Esophagus squamous epithelium (tissue), 4 donors: ENCODE measurements around the gene ORAI3.

Source experiments
- CTCF ChIP-seq, 6 experiments: fragments of 450-650 bp in 4 of 6; fragments of 200-600 bp in 2 of 6; sonication (generic) in 2 of 6; IDR thresholded peaks; one replicate each; pipeline ENCODE4 v1.5.1; 2016 to 2019; ENCODE audit warnings: antibody characterized with exemption in 6 of 6, mild to moderate bottlenecking in 4 of 6, moderate library complexity in 4 of 6
- POLR2A ChIP-seq, 4 donors: fragments of 450-650 bp; IDR thresholded peaks; one replicate each; pipeline ENCODE4 v1.6.1; 2017; ENCODE audit warnings: antibody characterized with exemption in 4 of 4, mild to moderate bottlenecking in 4 of 4, moderate library complexity in 3 of 4

GRCh38 chr16:30925632-30925987, 23.3 kb upstream of the ORAI3 start:
- TF ChIP-seq CTCF (IDR thresholded peaks at IDR 0.05) (no peak), POLR2A (IDR thresholded peaks at IDR 0.05) (no peak)
